ENCODE data around the gene TMEM19.
A peak's percentile ranks its signal among the peaks of the same experiment; 100 is the strongest.

The TMEM19 gene

GRCh38 chr12:71663561-71664410 lies 22.1 kb upstream of the TMEM19 start, which contains the start of the genes THAP2 and ZFC3H1:
Gene THAP2, plus strand, starts transcription at chr12:71664301. Its CDS starts 209 bp downstream, at chr12:71664510.
Gene ZFC3H1, minus strand, starts transcription at chr12:71663848. Its CDS starts 238 bp downstream, at chr12:71663610.
- peak; percentile 86 for ATAC-seq (ENCODE audit: low read depth)
- DNase-seq (ENCODE audit: low spot score) = peak; percentile 94
- Histone ChIP-seq H3K27ac (ENCODE audit: poor library complexity, severe bottlenecking) (peak within 1 kb of the TSS; percentile 85), H3K9me3 (ENCODE audit: severe bottlenecking) (no peaks in the 10 kb centered on the region), H3K36me3 (ENCODE audit: low read depth) (peaks cover 24% of the 10 kb centered on the region), H3K4me3 (ENCODE audit: severe bottlenecking) (peak within 1 kb of the TSS; percentile 66), H3K27me3 (ENCODE audit: insufficient read depth, poor library complexity, severe bottlenecking) (no peaks in the 10 kb centered on the region), H3K4me1 (ENCODE audit: insufficient read depth, poor library complexity, severe bottlenecking) (peaks cover 3% of the 10 kb centered on the region)
- peak; percentile 27 for TF ChIP-seq CTCF (IDR thresholded peaks at IDR 0.05; ENCODE audit: poor library complexity, severe bottlenecking)

- peak; percentile 37; the same call in 2 of the 3 replicates for ATAC-seq (ENCODE audit: low read depth)
- peaks cover 17% of the 10 kb centered on the region for H3K36me3 ChIP-seq (ENCODE audit: low read depth)
- peaks cover 3% of the 10 kb centered on the region for H3K4me1 ChIP-seq (ENCODE audit: insufficient read depth, poor library complexity, severe bottlenecking)
- peak overlapping the region; percentile 66 for H3K4me3 ChIP-seq (ENCODE audit: severe bottlenecking)
- no peak for TF ChIP-seq CTCF (IDR thresholded peaks at IDR 0.05; ENCODE audit: poor library complexity, severe bottlenecking)
- peak overlapping the region; percentile 85 for H3K27ac ChIP-seq (ENCODE audit: poor library complexity, severe bottlenecking)
- DNase-seq (ENCODE audit: low spot score) = no peak
- H3K27me3 ChIP-seq (ENCODE audit: insufficient read depth, poor library complexity, severe bottlenecking) = no peaks in the 10 kb centered on the region
- H3K9me3 ChIP-seq (ENCODE audit: severe bottlenecking) = no peaks in the 10 kb centered on the region
Observed at GRCh38 chr12:71664411-71665089, 21.3 kb upstream of the TMEM19 start.

- H3K27ac ChIP-seq (ENCODE audit: poor library complexity, severe bottlenecking) = peak overlapping the region; percentile 85
- H3K9me3 ChIP-seq (ENCODE audit: severe bottlenecking) = no peaks in the 10 kb centered on the region
- TF ChIP-seq CTCF (IDR thresholded peaks at IDR 0.05; ENCODE audit: poor library complexity, severe bottlenecking) = no peak
- DNase-seq (ENCODE audit: low spot score) = no peak
- H3K4me1 ChIP-seq (ENCODE audit: insufficient read depth, poor library complexity, severe bottlenecking) = peaks cover 3% of the 10 kb centered on the region
- no peaks in the 10 kb centered on the region for H3K27me3 ChIP-seq (ENCODE audit: insufficient read depth, poor library complexity, severe bottlenecking)
- ATAC-seq (ENCODE audit: low read depth) = no peak
- H3K36me3 ChIP-seq (ENCODE audit: low read depth) = peaks cover 11% of the 10 kb centered on the region
- H3K4me3 ChIP-seq (ENCODE audit: severe bottlenecking) = peak overlapping the region; percentile 66
Observed at GRCh38 chr12:71665090-71665463, 20.8 kb upstream of the TMEM19 start.

- no peak for TF ChIP-seq CTCF (IDR thresholded peaks at IDR 0.05; ENCODE audit: poor library complexity, severe bottlenecking)
- peaks cover 3% of the 10 kb centered on the region for H3K4me1 ChIP-seq (ENCODE audit: insufficient read depth, poor library complexity, severe bottlenecking)
- no peaks in the 10 kb centered on the region for H3K9me3 ChIP-seq (ENCODE audit: severe bottlenecking)
- no peak for DNase-seq (ENCODE audit: low spot score)
- no peak overlapping the region for H3K4me3 ChIP-seq (ENCODE audit: severe bottlenecking)
- no peak for ATAC-seq (ENCODE audit: low read depth)
- H3K27ac ChIP-seq (ENCODE audit: poor library complexity, severe bottlenecking) = no peak overlapping the region
- H3K27me3 ChIP-seq (ENCODE audit: insufficient read depth, poor library complexity, severe bottlenecking) = no peaks in the 10 kb centered on the region
- H3K36me3 ChIP-seq (ENCODE audit: low read depth) = 0 out of 2 replicates have a peak, but pooled peaks cover 6% of the 10 kb centered on the region
Observed at GRCh38 chr12:71666259-71666658, 19.6 kb upstream of the TMEM19 start.

Measured in RWPE2 (cell line).